Stomach smooth muscle (tissue), 2 donors: ENCODE data around the gene SLC37A1.
"Not testable (repeated sequence)": the region's sequence is repeated elsewhere in the genome, so short reads cannot be mapped to it uniquely, and the experiment has no call there.

ENCODE experiments used
- H3K27ac ChIP-seq: one replicate; pipeline ENCODE4 v1.7.0; 2013; ENCODE audit warnings: mild to moderate bottlenecking, low read length, inconsistent platforms
- H3K27me3 ChIP-seq, 2 donors: one replicate each; pipeline ENCODE4 v1.7.0; 2013; ENCODE audit warnings: low read length in 2 of 2; ENCODE audit not compliant: insufficient read depth in 2 of 2, control insufficient read depth in 1 of 2
- H3K36me3 ChIP-seq, 2 donors: one replicate each; pipeline ENCODE4 v1.7.0; 2013; ENCODE audit warnings: low read length in 2 of 2; ENCODE audit not compliant: control insufficient read depth in 2 of 2, insufficient read depth in 2 of 2
- H3K4me1 ChIP-seq: one replicate; pipeline ENCODE4 v1.7.0; 2013; ENCODE audit warnings: low read length; ENCODE audit not compliant: control insufficient read depth, insufficient read depth
- H3K4me3 ChIP-seq, 2 donors: one replicate each; pipeline ENCODE4 v1.7.0; 2013; ENCODE audit warnings: low read length in 2 of 2
- H3K9ac ChIP-seq, 2 donors: one replicate each; pipeline ENCODE4 v1.7.0; 2013; ENCODE audit warnings: low read length in 2 of 2, mild to moderate bottlenecking in 1 of 2
- H3K9me3 ChIP-seq, 2 donors: one replicate each; pipeline ENCODE4 v1.7.0; 2013; ENCODE audit warnings: low read length in 2 of 2; ENCODE audit not compliant: control insufficient read depth in 2 of 2
- donor health status: healthy.
- donor health status: Pancreatic carcinoma.

The SLC37A1 gene

GRCh38 chr21:42613756-42614155, 100.1 kb downstream of the SLC37A1 start:
- peaks cover 3 to 7% of the 10 kb centered on the region in 2 donors for H3K27me3 ChIP-seq
- H3K4me1 ChIP-seq = no peaks in the 10 kb centered on the region
- H3K9me3 ChIP-seq = peaks cover 0 to 2% of the 10 kb centered on the region in 2 donors
- no peak overlapping the region for H3K4me3 ChIP-seq
- H3K36me3 ChIP-seq = no peaks in the 10 kb centered on the region
- no peak overlapping the region for H3K9ac ChIP-seq
- H3K27ac ChIP-seq = no peak overlapping the region

GRCh38 chr21:42614396-42614795, 100.7 kb downstream of the SLC37A1 start:
- H3K27ac ChIP-seq = no peak overlapping the region
- H3K9me3 ChIP-seq = peaks cover 0 to 2% of the 10 kb centered on the region in 2 donors
- no peaks in the 10 kb centered on the region for H3K36me3 ChIP-seq
- H3K4me3 ChIP-seq = no peak overlapping the region
- H3K27me3 ChIP-seq = peaks cover 3 to 10% of the 10 kb centered on the region in 2 donors
- H3K4me1 ChIP-seq = no peaks in the 10 kb centered on the region
- no peak overlapping the region for H3K9ac ChIP-seq

GRCh38 chr21:42614811-42615351, 101.2 kb downstream of the SLC37A1 start:
- Histone ChIP-seq H3K27me3 (peaks cover 5 to 14% of the 10 kb centered on the region in 2 donors), H3K36me3 (no peaks in the 10 kb centered on the region), H3K9ac (no peak overlapping the region), H3K4me1 (no peaks in the 10 kb centered on the region), H3K4me3 (no peak overlapping the region), H3K9me3 (peaks cover 0 to under 1% of the 10 kb centered on the region in 2 donors), H3K27ac (no peak overlapping the region)

GRCh38 chr21:42615377-42615776, 101.7 kb downstream of the SLC37A1 start:
- H3K36me3 ChIP-seq, H3K4me3 ChIP-seq, H3K27ac ChIP-seq, H3K9me3 ChIP-seq, H3K9ac ChIP-seq, H3K4me1 ChIP-seq: not testable (repeated sequence)
- H3K27me3 ChIP-seq = peaks cover 8 to 16% of the 10 kb centered on the region in 2 donors

GRCh38 chr21:42615924-42616323, 102.3 kb downstream of the SLC37A1 start:
- Histone ChIP-seq H3K4me3 (no peak overlapping the region), H3K9me3 (no peaks in the 10 kb centered on the region), H3K27me3 (peaks cover 8 to 16% of the 10 kb centered on the region in 2 donors), H3K36me3 (no peaks in the 10 kb centered on the region), H3K9ac (no peak overlapping the region), H3K27ac (no peak overlapping the region), H3K4me1 (no peaks in the 10 kb centered on the region)

- peaks cover 8 to 16% of the 10 kb centered on the region in 2 donors for H3K27me3 ChIP-seq
- no peaks in the 10 kb centered on the region for H3K36me3 ChIP-seq
- no peaks in the 10 kb centered on the region for H3K4me1 ChIP-seq
- no peak overlapping the region for H3K27ac ChIP-seq
- no peaks in the 10 kb centered on the region for H3K9me3 ChIP-seq
- no peak overlapping the region for H3K9ac ChIP-seq
- H3K4me3 ChIP-seq = no peak overlapping the region
These were observed 102.8 kb downstream of the SLC37A1 start for GRCh38 chr21:42616446-42616845.

GRCh38 chr21:42616941-42617340, 103.3 kb downstream of the SLC37A1 start:
- Histone ChIP-seq H3K4me1 (no peaks in the 10 kb centered on the region), H3K27ac (no peak overlapping the region), H3K36me3 (no peaks in the 10 kb centered on the region), H3K9ac (no peak overlapping the region), H3K4me3 (no peak overlapping the region), H3K9me3 (no peaks in the 10 kb centered on the region), H3K27me3 (peaks cover 8 to 16% of the 10 kb centered on the region in 2 donors)

- Histone ChIP-seq H3K36me3 (no peaks in the 10 kb centered on the region), H3K9ac (no peak overlapping the region), H3K27me3 (peaks cover 8 to 16% of the 10 kb centered on the region in 2 donors), H3K9me3 (no peaks in the 10 kb centered on the region), H3K27ac (no peak overlapping the region), H3K4me1 (no peaks in the 10 kb centered on the region), H3K4me3 (no peak overlapping the region)
These were observed 103.8 kb downstream of the SLC37A1 start for GRCh38 chr21:42617486-42617885.

GRCh38 chr21:42618707-42619102, 105.1 kb downstream of the SLC37A1 start:
- Histone ChIP-seq H3K27ac (no peak overlapping the region), H3K36me3 (no peaks in the 10 kb centered on the region), H3K9ac (no peak overlapping the region)

GRCh38 chr21:42619166-42619565, 105.5 kb downstream of the SLC37A1 start:
- H3K4me3 ChIP-seq = no peak overlapping the region
- no peaks in the 10 kb centered on the region for H3K36me3 ChIP-seq
- peaks cover 10 to 16% of the 10 kb centered on the region in 2 donors for H3K27me3 ChIP-seq

More at GRCh38 chr21:42618707-42619102, 105.1 kb downstream of the SLC37A1 start:
- H3K27me3 ChIP-seq = peaks cover 8 to 16% of the 10 kb centered on the region in 2 donors
- H3K9me3 ChIP-seq = no peaks in the 10 kb centered on the region
- no peak overlapping the region for H3K4me3 ChIP-seq
- no peaks in the 10 kb centered on the region for H3K4me1 ChIP-seq

GRCh38 chr21:42619841-42620240, 106.2 kb downstream of the SLC37A1 start:
- H3K4me3 ChIP-seq = no peak overlapping the region
- no peaks in the 10 kb centered on the region for H3K36me3 ChIP-seq
- no peaks in the 10 kb centered on the region for H3K9me3 ChIP-seq
- H3K27ac ChIP-seq = no peak overlapping the region
- H3K9ac ChIP-seq = no peak overlapping the region
- H3K4me1 ChIP-seq = no peaks in the 10 kb centered on the region
- H3K27me3 ChIP-seq = peaks cover 10 to 16% of the 10 kb centered on the region in 2 donors

More at GRCh38 chr21:42619166-42619565, 105.5 kb downstream of the SLC37A1 start:
- H3K4me1 ChIP-seq = no peaks in the 10 kb centered on the region
- H3K9me3 ChIP-seq = no peaks in the 10 kb centered on the region
- no peak overlapping the region for H3K27ac ChIP-seq
- no peak overlapping the region for H3K9ac ChIP-seq
